Adrenal gland (tissue), 12 donors: Measurements from ENCODE around the gene RASA4B. TPM values are rescaled to one million over a fixed set of nuclear protein-coding genes. Genes with fewer than 3 reads are reported as not detected.

ENCODE experiments used
- DNase-seq, 7 donors: peaks; one replicate each; pipeline ENCODE4 v3.0.0-alpha.2; 2019 to 2020
- H3K27ac ChIP-seq, 5 donors: fragments of 200-600 bp; sonication (generic) in 4 of 5; 1 replicate in 3 of 5; 2 replicates in 2 of 5; pipeline versions ENCODE4 v1.5.1 to v1.8.0; 2016 to 2020; ENCODE audit warnings: mild to moderate bottlenecking in 1 of 5
- H3K27me3 ChIP-seq: fragments of 200-600 bp; 2 replicates; pipeline ENCODE4 v1.8.0; 2021
- H3K36me3 ChIP-seq, 2 donors: fragments of 200-600 bp; replicated peaks in 1 of 2; 1 replicate in 1 of 2; 2 replicates in 1 of 2; pipeline versions ENCODE4 v1.5.1 to v1.8.0; 2018 to 2022
- H3K4me1 ChIP-seq, 2 donors: fragments of 200-600 bp; replicated peaks in 1 of 2; 1 replicate in 1 of 2; 2 replicates in 1 of 2; pipeline versions ENCODE4 v1.5.1 to v1.8.0; 2018 to 2021
- H3K4me3 ChIP-seq, 4 donors: fragments of 200-600 bp; sonication (generic) in 3 of 4; one replicate each; pipeline ENCODE4 v1.5.1; 2016 to 2018
- H3K9me3 ChIP-seq, 3 donors: fragments of 200-600 bp; sonication (generic) in 1 of 3; replicated peaks in 1 of 3; 1 replicate in 2 of 3; 2 replicates in 1 of 3; pipeline versions ENCODE4 v1.5.1 to v1.8.0; 2016 to 2021
- CTCF ChIP-seq, 6 experiments: fragments of 450-650 bp in 4 of 6; fragments of 200-600 bp in 2 of 6; sonication (generic) in 1 of 6; IDR thresholded peaks; 1 replicate in 5 of 6; 2 replicates in 1 of 6; pipeline versions ENCODE4 v1.5.1 to v1.8.0; 2016 to 2021; ENCODE audit warnings: antibody characterized with exemption in 6 of 6, mild to moderate bottlenecking in 2 of 6, moderate library complexity in 1 of 6
- POLR2A ChIP-seq, 2 donors: fragments of 450-650 bp; IDR thresholded peaks; one replicate each; pipeline ENCODE4 v1.6.1; 2017; ENCODE audit warnings: antibody characterized with exemption in 2 of 2, mild to moderate bottlenecking in 2 of 2, moderate library complexity in 1 of 2
- WGBS, 4 donors: extraction: QIAGEN DNeasy Blood & Tissue Kit in 2 of 4; methylation state at CpG; one replicate each; pipeline versions ENCODE4 v1.1.5 to v1.1.7; 2013 to 2017; 5-methylcytosine and 5-hydroxymethylcytosine counted together
- intact Hi-C, 2 donors: fragments of 100-400 bp; cut with DNase I; formaldehyde crosslinking; loops; one replicate each; pipeline versions ENCODE4 v1.14.1 to v1.15.0; 2022 to 2023
- polyA plus RNA-seq, 3 donors: library from polyadenylated mRNA; stranded (reverse); fragments of 200-250 nt in 2 of 3; fragments of 350-450 nt in 1 of 3; fragmentation: Illumina TruSeq in 1 of 3; extraction: RNeasy Lipid Tissue Mini Kit (QIAGEN cat#74804) in 1 of 3; gene quantifications; one replicate each; pipeline ENCODE4 v1.2.3, GENCODE V29; 2013 to 2014
- total RNA-seq, 9 donors: library from RNA; depleted of rRNA in 4 of 9; stranded (reverse); fragments of >200 nt in 4 of 9; fragments of 120-200 nt in 1 of 9; fragmentation: NEBNext Ultra II Directional in 1 of 9; extraction: Animal tissue kit (Norgen Biotek cat#: 25700) in 1 of 9; gene quantifications; one replicate each; pipeline versions ENCODE4 v1.1.0 to v1.2.4, GENCODE V29; 2013 to 2023
- donor health status: healthy with polysubstance abuse.
- donor health status: Bipolar disorder and iron deficiency.
- donor health status: DM: yes; HTN: yes; CAD: no.
- donor health status: DM: no; HTN: no; CAD: no.
- donor health status: DM: no; HTN: no; CAD: no.
- donor health status: DM: yes; HTN: yes; CAD: no.

Gene RASA4B
- total and polyA plus RNA-seq, 12 donors: 1.9 to 150 (median 24.6) TPM

GRCh38 chr7:102466097-102466496 is 51.5 kb downstream of the RASA4B start:
- no peak for DNase-seq
- no peaks in the 10 kb centered on the region for H3K36me3 ChIP-seq
- no peaks in the 10 kb centered on the region for H3K27me3 ChIP-seq
- WGBS, 4 donors: 92 to 96% (median 94%) methylated on average over 7 of the region's 7 CpGs
- intact Hi-C loops: loop anchor here in 1 of 2 donors (10.0 kb wide), 1 partner anchor 51 kb away; no protein-coding TSS in a partner anchor
- TF ChIP-seq CTCF (IDR thresholded peaks at IDR 0.05) (no peak), POLR2A (IDR thresholded peaks at IDR 0.05) (no peak)
- no peaks in the 10 kb centered on the region for H3K9me3 ChIP-seq
- no peak overlapping the region for H3K4me3 ChIP-seq
- H3K27ac ChIP-seq: no peak overlapping the region
- H3K4me1 ChIP-seq: peaks cover 27 to 33% of the 10 kb centered on the region in 2 donors

- H3K36me3 ChIP-seq: no peaks in the 10 kb centered on the region
- peak; percentile 93 to 97 (median 94) for DNase-seq
- intact Hi-C loops: loop anchor here in 1 of 2 donors (10.0 kb wide), 1 partner anchor 50 kb away; no protein-coding TSS in a partner anchor
- peak within 1 kb of the TSS; percentile 53 to 87 (median 78) for H3K4me3 ChIP-seq
- H3K27ac ChIP-seq: peak within 1 kb of the TSS in 3 of 5 donors; percentile 23 to 42 (median 35)
- WGBS, 4 donors: 0 to 1% (median 0%) methylated on average over 6 to 81 of the region's 81 CpGs
- H3K4me1 ChIP-seq: peaks cover 27 to 33% of the 10 kb centered on the region in 2 donors
- no peaks in the 10 kb centered on the region for H3K27me3 ChIP-seq
- TF ChIP-seq POLR2A (IDR thresholded peaks at IDR 0.05) (peak in 1 of 2 donors; percentile 77), CTCF (IDR thresholded peaks at IDR 0.05) (peak in 2 of 6 experiments; percentile 29)
- H3K9me3 ChIP-seq: no peaks in the 10 kb centered on the region
Measured at GRCh38 chr7:102464577-102465280, 52.8 kb downstream of the RASA4B start, which contains the start of the genes ALKBH4 and LRWD1. Gene ALKBH4 (minus strand): TSS chr7:102464863. CDS start chr7:102464836, 27 bp downstream. Gene LRWD1 (plus strand): TSS chr7:102464984. CDS start chr7:102465081, 97 bp downstream.

- peak in 1 of 7 donors; percentile 44 for DNase-seq
- peak overlapping the region; percentile 53 to 87 (median 78) for H3K4me3 ChIP-seq
- 10 to 15% (median 12%) methylated on average over 16 to 24 of the region's 24 CpGs for WGBS, 4 donors
- peak overlapping the region in 3 of 5 donors; percentile 20 to 35 (median 21) for H3K27ac ChIP-seq
- TF ChIP-seq CTCF (IDR thresholded peaks at IDR 0.05) (no peak), POLR2A (IDR thresholded peaks at IDR 0.05) (no peak)
- H3K36me3 ChIP-seq: peaks cover 0 to 6% of the 10 kb centered on the region in 2 donors
- no peaks in the 10 kb centered on the region for H3K9me3 ChIP-seq
- intact Hi-C loops: loop anchor here in 1 of 2 donors (10.0 kb wide), 1 partner anchor 49 kb away; no protein-coding TSS in a partner anchor
- peaks cover 23 to 28% of the 10 kb centered on the region in 2 donors for H3K4me1 ChIP-seq
- H3K27me3 ChIP-seq: no peaks in the 10 kb centered on the region
Measured at GRCh38 chr7:102463841-102464576, 53.6 kb downstream of the RASA4B start.

- intact Hi-C loops: loop anchor here in 1 of 2 donors (10.0 kb wide), 1 partner anchor 46 kb away; no protein-coding TSS in a partner anchor
Measured at GRCh38 chr7:102460467-102460866, 57.1 kb downstream of the RASA4B start.

More at GRCh38 chr7:102460467-102460866, 57.1 kb downstream of the RASA4B start:
- Histone ChIP-seq H3K27ac (no peak overlapping the region), H3K4me1 (peaks cover 7 to 13% of the 10 kb centered on the region in 2 donors), H3K4me3 (no peak overlapping the region), H3K27me3 (no peaks in the 10 kb centered on the region), H3K36me3 (peaks cover 0 to 39% of the 10 kb centered on the region in 2 donors), H3K9me3 (no peaks in the 10 kb centered on the region)
- TF ChIP-seq POLR2A (IDR thresholded peaks at IDR 0.05): no peak
- TF ChIP-seq CTCF (IDR thresholded peaks at IDR 0.05): no peak
- no peak for DNase-seq
- WGBS, 4 donors: 84 to 91% (median 90%) methylated on average over 8 of the region's 8 CpGs
